ENCODE data around the gene LITAF.

LITAF gene

GRCh38 chr16:11499295-11500089 is 87.2 kb downstream of the LITAF start:
- TF ChIP-seq EZH2 (IDR thresholded peaks at IDR 0.05; ENCODE audit: borderline replicate concordance, low read depth, low read length, severe bottlenecking) (no peak), CTCF (IDR thresholded peaks at IDR 0.05; ENCODE audit: borderline replicate concordance, extremely low read depth, low read length, poor library complexity, severe bottlenecking) (no peak)
- DNase-seq, result no peak
- no peaks in the 10 kb centered on the region for H3K27me3 ChIP-seq (ENCODE audit: insufficient read depth, low read length, poor library complexity)
- no peak overlapping the region for H3K9ac ChIP-seq (ENCODE audit: low read depth, low read length)
- no peak for ATAC-seq (ENCODE audit: insufficient read depth, low read depth)
- no peak overlapping the region for H3K27ac ChIP-seq (ENCODE audit: low read length)
- H3K9me3 ChIP-seq (ENCODE audit: insufficient read depth, low read length, severe bottlenecking), result no peaks in the 10 kb centered on the region
- H4K20me1 ChIP-seq (ENCODE audit: insufficient read depth, low read length), result peaks cover 3% of the 10 kb centered on the region; the same call in 1 of the 2 replicates
- H2AFZ ChIP-seq (ENCODE audit: low read depth, low read length), result no peak overlapping the region
- H3K79me2 ChIP-seq (ENCODE audit: insufficient read depth, low read length), result no peaks in the 10 kb centered on the region
- no peaks in the 10 kb centered on the region for H3K36me3 ChIP-seq (ENCODE audit: insufficient read depth, low read length)
- H3K4me3 ChIP-seq (ENCODE audit: low read depth in 1 of 2, low read length in 2 of 2), result no peak overlapping the region
- H3K4me2 ChIP-seq (ENCODE audit: insufficient read depth, low read length), result no peak overlapping the region
- peaks cover 16% of the 10 kb centered on the region for H3K4me1 ChIP-seq (ENCODE audit: insufficient read depth, low read length)

GRCh38 chr16:11498683-11499082 is 88.0 kb downstream of the LITAF start:
- no peaks in the 10 kb centered on the region for H3K79me2 ChIP-seq (ENCODE audit: insufficient read depth, low read length)
- no peaks in the 10 kb centered on the region for H3K9me3 ChIP-seq (ENCODE audit: insufficient read depth, low read length, severe bottlenecking)
- ATAC-seq (ENCODE audit: insufficient read depth, low read depth) (no peak), DNase-seq (no peak)
- H3K36me3 ChIP-seq (ENCODE audit: insufficient read depth, low read length), result no peaks in the 10 kb centered on the region
- no peak for TF ChIP-seq EZH2 (IDR thresholded peaks at IDR 0.05; ENCODE audit: borderline replicate concordance, low read depth, low read length, severe bottlenecking)
- no peak overlapping the region for H3K4me3 ChIP-seq (ENCODE audit: low read depth in 1 of 2, low read length in 2 of 2)
- H3K4me1 ChIP-seq (ENCODE audit: insufficient read depth, low read length), result peaks cover 16% of the 10 kb centered on the region
- H3K4me2 ChIP-seq (ENCODE audit: insufficient read depth, low read length), result no peak overlapping the region
- H2AFZ ChIP-seq (ENCODE audit: low read depth, low read length), result no peak overlapping the region
- no peak overlapping the region for H3K9ac ChIP-seq (ENCODE audit: low read depth, low read length)
- peaks cover 3% of the 10 kb centered on the region; the same call in 1 of the 2 replicates for H4K20me1 ChIP-seq (ENCODE audit: insufficient read depth, low read length)
- H3K27ac ChIP-seq (ENCODE audit: low read length), result no peak overlapping the region
- no peaks in the 10 kb centered on the region for H3K27me3 ChIP-seq (ENCODE audit: insufficient read depth, low read length, poor library complexity)

GRCh38 chr16:11497851-11498289 is 88.8 kb downstream of the LITAF start:
- Histone ChIP-seq H3K79me2 (ENCODE audit: insufficient read depth, low read length) (no peaks in the 10 kb centered on the region), H3K27me3 (ENCODE audit: insufficient read depth, low read length, poor library complexity) (no peaks in the 10 kb centered on the region), H3K4me3 (ENCODE audit: low read depth in 1 of 2, low read length in 2 of 2) (no peak overlapping the region), H3K9me3 (ENCODE audit: insufficient read depth, low read length, severe bottlenecking) (no peaks in the 10 kb centered on the region), H3K9ac (ENCODE audit: low read depth, low read length) (no peak overlapping the region), H3K4me2 (ENCODE audit: insufficient read depth, low read length) (no peak overlapping the region), H4K20me1 (ENCODE audit: insufficient read depth, low read length) (peaks cover 3% of the 10 kb centered on the region; the same call in 1 of the 2 replicates), H2AFZ (ENCODE audit: low read depth, low read length) (no peak overlapping the region), H3K36me3 (ENCODE audit: insufficient read depth, low read length) (no peaks in the 10 kb centered on the region), H3K27ac (ENCODE audit: low read length) (no peak overlapping the region), H3K4me1 (ENCODE audit: insufficient read depth, low read length) (peaks cover 16% of the 10 kb centered on the region)
- peak; percentile 16 for DNase-seq
- TF ChIP-seq EZH2 (IDR thresholded peaks at IDR 0.05; ENCODE audit: borderline replicate concordance, low read depth, low read length, severe bottlenecking), result no peak
- TF ChIP-seq CTCF (IDR thresholded peaks at IDR 0.05; ENCODE audit: borderline replicate concordance, extremely low read depth, low read length, poor library complexity, severe bottlenecking), result no peak
- ATAC-seq (ENCODE audit: insufficient read depth, low read depth), result 0 out of 3 replicates have a peak, but pooled peaks have one; percentile 39

All from DND-41 (cell line).